Spleen (tissue), 11 donors: ENCODE measurements around the gene EVC2. TPM values are rescaled to one million over a fixed set of nuclear protein-coding genes. Genes with fewer than 3 reads are reported as not detected.

Experiments
- DNase-seq: peaks from one replicate; pipeline ENCODE4 v3.0.0-alpha.2; 2020
- H3K27ac ChIP-seq, 8 donors: fragments of 200-600 bp; sonication (generic) in 7 of 8; 1 replicate in 4 of 8; 2 replicates in 4 of 8; pipeline versions ENCODE4 v1.5.0 to v1.8.0; 2016 to 2021; ENCODE audit warnings: inconsistent platforms in 4 of 8, mild to moderate bottlenecking in 4 of 8, moderate library complexity in 1 of 8
- H3K27me3 ChIP-seq, 7 donors: fragments of 200-600 bp; sonication (generic) in 6 of 7; replicated peaks in 1 of 7; 1 replicate in 4 of 7; 2 replicates in 3 of 7; pipeline versions ENCODE4 v1.5.0 to v1.8.0; 2016 to 2021; ENCODE audit warnings: inconsistent platforms in 3 of 7, mild to moderate bottlenecking in 1 of 7
- H3K36me3 ChIP-seq, 6 donors: fragments of 200-600 bp; sonication (generic) in 5 of 6; 1 replicate in 4 of 6; 2 replicates in 2 of 6; pipeline versions ENCODE4 v1.5.0 to v1.8.0; 2016 to 2021; ENCODE audit warnings: inconsistent platforms in 2 of 6
- H3K4me1 ChIP-seq, 6 donors: fragments of 200-600 bp; sonication (generic) in 5 of 6; 1 replicate in 3 of 6; 2 replicates in 3 of 6; pipeline versions ENCODE4 v1.5.0 to v1.8.0; 2016 to 2021; ENCODE audit warnings: inconsistent platforms in 3 of 6
- H3K4me3 ChIP-seq, 8 donors: fragments of 200-600 bp; sonication (generic) in 7 of 8; 1 replicate in 4 of 8; 2 replicates in 4 of 8; pipeline versions ENCODE4 v1.5.0 to v1.8.0; 2016 to 2021; ENCODE audit warnings: inconsistent platforms in 4 of 8, mild to moderate bottlenecking in 4 of 8, moderate library complexity in 2 of 8
- H3K9me3 ChIP-seq, 8 donors: fragments of 200-600 bp; sonication (generic) in 7 of 8; 1 replicate in 4 of 8; 2 replicates in 4 of 8; pipeline versions ENCODE4 v1.5.0 to v1.8.0; 2016 to 2021; ENCODE audit warnings: inconsistent platforms in 4 of 8
- POLR2A ChIP-seq, 3 donors: fragments of 450-650 bp; IDR thresholded peaks; one replicate each; pipeline ENCODE4 v1.5.1; 2017; ENCODE audit warnings: antibody characterized with exemption in 3 of 3, mild to moderate bottlenecking in 1 of 3
- POLR2AphosphoS5 ChIP-seq, 3 donors: sonication (generic); formaldehyde crosslinking; IDR thresholded peaks; one replicate each; pipeline ENCODE4 v1.5.1; 2017; ENCODE audit warnings: antibody characterized with exemption in 3 of 3
- WGBS, 5 donors: extraction: QIAGEN DNeasy Blood & Tissue Kit in 3 of 5; methylation state at CpG; one replicate each; pipeline versions ENCODE4 v1.1.5 to v1.1.7; 2013 to 2018; 5-methylcytosine and 5-hydroxymethylcytosine counted together
- intact Hi-C: fragments of 100-400 bp; cut with DNase I; formaldehyde crosslinking; loops from one replicate; pipeline ENCODE4 v1.15.0; 2023; ENCODE audit warnings: low total_unique reads
- polyA plus RNA-seq, 3 donors: library from polyadenylated mRNA; stranded (reverse); fragments of 200-250 nt; gene quantifications; one replicate each; pipeline ENCODE4 v1.2.1, GENCODE V29; 2013
- total RNA-seq, 7 donors: library from RNA; depleted of rRNA in 3 of 7; stranded (reverse); fragments of >200 nt in 3 of 7; fragmentation: NEBNext Ultra II Directional in 4 of 7; extraction: Animal tissue kit (Norgen Biotek cat#: 25700) in 4 of 7; gene quantifications; one replicate each; pipeline versions ENCODE4 v1.1.0 to v1.2.1, GENCODE V29; 2016 to 2021
- TF ChIP-seq, protein P1 (sequence below), 11 experiments: fragments of 200-600 bp in 7 of 11; fragments of 450-650 bp in 4 of 11; sonication (generic) in 4 of 11; IDR thresholded peaks in 8 of 11; conservative IDR thresholded peaks in 3 of 11; 1 replicate in 7 of 11; 2 replicates in 4 of 11; pipeline versions ENCODE4 v1.4.0 to v1.8.0; 2016 to 2021; ENCODE audit warnings: antibody characterized with exemption in 11 of 11, inconsistent platforms in 4 of 11, mild to moderate bottlenecking in 1 of 11
- donor health status: healthy with polysubstance abuse.
- donor health status: DM: no; HTN: no; CAD: no; lungs with moderate emphysema.
- donor health status: DM: no; HTN: no; CAD: no.
- donor health status: Bipolar disorder and iron deficiency.
- donor health status: healthy.
- donor health status: DM: no; HTN: no; CAD: no.
- donor health status: DM: yes; HTN: yes; CAD: no.

The EVC2 gene
- total and polyA plus RNA-seq, 10 donors = 0.30 to 4.4 (median 2.6) TPM

DNA sequence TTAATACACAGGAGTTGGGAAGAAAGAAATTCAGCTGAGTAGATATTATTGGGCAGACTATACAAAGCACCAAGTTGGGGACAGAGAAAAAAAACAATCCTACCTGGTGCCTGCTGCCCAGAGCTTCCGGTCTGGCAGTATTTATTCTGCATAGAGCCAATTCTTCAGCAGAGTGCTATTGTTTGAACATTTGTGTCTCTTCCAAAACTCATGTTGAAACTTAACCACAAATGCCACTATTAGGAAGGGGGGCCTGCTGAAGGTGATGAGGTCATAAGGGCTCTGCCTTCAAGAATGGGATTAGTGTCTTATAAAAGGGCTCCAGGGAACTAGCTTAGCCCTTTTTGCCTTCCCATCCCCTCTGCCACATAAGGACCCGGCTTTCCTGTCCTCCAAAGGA is 136.2 kb downstream of the EVC2 start:
- WGBS, 5 donors = 67 to 86% (median 72%) methylated on average over 2 of the region's 2 CpGs

DNA sequence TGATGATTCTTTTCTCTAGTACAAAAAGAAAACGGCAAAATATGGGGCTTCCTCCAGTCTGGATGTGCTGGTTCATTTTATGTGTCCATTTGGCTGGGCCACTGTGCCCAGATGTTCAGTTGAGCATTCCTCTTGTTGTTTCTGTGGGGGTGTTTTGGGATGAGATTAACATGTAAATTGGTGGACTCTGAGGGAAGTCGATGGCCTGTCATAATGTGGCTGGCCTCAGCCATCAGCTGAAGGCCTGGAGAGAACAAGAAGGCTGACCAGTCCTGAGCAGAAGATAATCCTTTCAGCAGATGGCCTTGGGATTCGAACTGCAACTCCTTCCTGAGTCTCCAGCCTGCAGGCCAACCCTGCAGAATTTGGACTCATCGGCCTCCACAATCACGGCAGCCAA is 136.7 kb downstream of the EVC2 start:
- intact Hi-C loops = no loop called here
- Histone ChIP-seq H3K36me3 (peaks cover 0 to 14% (median 0%) of the 10 kb centered on the region in 6 donors), H3K4me1 (no peaks in the 10 kb centered on the region), H3K9me3 (no peaks in the 10 kb centered on the region), H3K27me3 (no peaks in the 10 kb centered on the region), H3K27ac (no peak overlapping the region), H3K4me3 (no peak overlapping the region)
- 79 to 92% (median 82%) methylated on average over 5 of the region's 5 CpGs for WGBS, 5 donors
- DNase-seq = no peak
- TF ChIP-seq POLR2AphosphoS5 (IDR thresholded peaks at IDR 0.05) = no peak
- no peak for TF ChIP-seq POLR2A (IDR thresholded peaks at IDR 0.05)
- TF ChIP-seq, protein P1, sequence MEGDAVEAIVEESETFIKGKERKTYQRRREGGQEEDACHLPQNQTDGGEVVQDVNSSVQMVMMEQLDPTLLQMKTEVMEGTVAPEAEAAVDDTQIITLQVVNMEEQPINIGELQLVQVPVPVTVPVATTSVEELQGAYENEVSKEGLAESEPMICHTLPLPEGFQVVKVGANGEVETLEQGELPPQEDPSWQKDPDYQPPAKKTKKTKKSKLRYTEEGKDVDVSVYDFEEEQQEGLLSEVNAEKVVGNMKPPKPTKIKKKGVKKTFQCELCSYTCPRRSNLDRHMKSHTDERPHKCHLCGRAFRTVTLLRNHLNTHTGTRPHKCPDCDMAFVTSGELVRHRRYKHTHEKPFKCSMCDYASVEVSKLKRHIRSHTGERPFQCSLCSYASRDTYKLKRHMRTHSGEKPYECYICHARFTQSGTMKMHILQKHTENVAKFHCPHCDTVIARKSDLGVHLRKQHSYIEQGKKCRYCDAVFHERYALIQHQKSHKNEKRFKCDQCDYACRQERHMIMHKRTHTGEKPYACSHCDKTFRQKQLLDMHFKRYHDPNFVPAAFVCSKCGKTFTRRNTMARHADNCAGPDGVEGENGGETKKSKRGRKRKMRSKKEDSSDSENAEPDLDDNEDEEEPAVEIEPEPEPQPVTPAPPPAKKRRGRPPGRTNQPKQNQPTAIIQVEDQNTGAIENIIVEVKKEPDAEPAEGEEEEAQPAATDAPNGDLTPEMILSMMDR (IDR thresholded peaks at IDR 0.05 in 8 of 11, conservative IDR thresholded peaks at IDR 0.05 in 3 of 11) = no peak

More for the DNA sequence above, 136.2 kb downstream of the EVC2 start:
- H3K27me3 ChIP-seq = no peaks in the 10 kb centered on the region
- no peak overlapping the region for H3K27ac ChIP-seq
- peaks cover 0 to 14% (median 0%) of the 10 kb centered on the region in 6 donors for H3K36me3 ChIP-seq
- H3K4me1 ChIP-seq = no peaks in the 10 kb centered on the region
- DNase-seq = no peak
- no peaks in the 10 kb centered on the region for H3K9me3 ChIP-seq
- no peak for TF ChIP-seq POLR2AphosphoS5 (IDR thresholded peaks at IDR 0.05)
- TF ChIP-seq POLR2A (IDR thresholded peaks at IDR 0.05) = no peak
- TF ChIP-seq, protein P1 (IDR thresholded peaks at IDR 0.05 in 8 of 11, conservative IDR thresholded peaks at IDR 0.05 in 3 of 11) = no peak
- intact Hi-C loops = no loop called here
- no peak overlapping the region for H3K4me3 ChIP-seq

DNA sequence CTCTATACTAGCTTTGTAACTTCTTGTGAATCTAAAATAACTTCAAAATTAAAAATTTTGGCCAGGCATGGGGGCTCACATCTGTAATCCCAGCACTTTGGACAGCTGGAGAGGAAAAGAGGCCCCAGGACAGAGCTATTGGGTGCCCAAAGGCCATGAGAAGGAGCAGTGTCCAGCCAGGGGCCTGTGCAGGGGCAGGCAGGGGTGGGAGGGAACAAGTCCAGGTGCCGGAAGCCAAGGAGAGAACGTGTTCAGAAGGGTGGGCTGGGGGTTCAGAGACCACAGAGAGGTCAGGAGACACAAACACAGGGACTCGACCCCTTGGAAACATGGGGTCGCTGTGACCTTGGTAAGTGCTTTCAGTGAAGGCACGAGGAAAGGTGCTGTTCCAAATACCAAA is 138.9 kb downstream of the EVC2 start:
- intact Hi-C loops = no loop called here
- no peaks in the 10 kb centered on the region for H3K9me3 ChIP-seq
- no peak for DNase-seq
- H3K4me1 ChIP-seq = no peaks in the 10 kb centered on the region
- no peak overlapping the region for H3K27ac ChIP-seq
- no peak overlapping the region for H3K4me3 ChIP-seq
- H3K27me3 ChIP-seq = no peaks in the 10 kb centered on the region
- peaks cover 0 to 35% (median 0%) of the 10 kb centered on the region in 6 donors for H3K36me3 ChIP-seq
- TF ChIP-seq POLR2A (IDR thresholded peaks at IDR 0.05) = no peak
- TF ChIP-seq, protein P1 (IDR thresholded peaks at IDR 0.05 in 8 of 11, conservative IDR thresholded peaks at IDR 0.05 in 3 of 11) = no peak
- no peak for TF ChIP-seq POLR2AphosphoS5 (IDR thresholded peaks at IDR 0.05)
- WGBS, 5 donors = 81 to 92% (median 86%) methylated on average over 5 of the region's 5 CpGs

DNA sequence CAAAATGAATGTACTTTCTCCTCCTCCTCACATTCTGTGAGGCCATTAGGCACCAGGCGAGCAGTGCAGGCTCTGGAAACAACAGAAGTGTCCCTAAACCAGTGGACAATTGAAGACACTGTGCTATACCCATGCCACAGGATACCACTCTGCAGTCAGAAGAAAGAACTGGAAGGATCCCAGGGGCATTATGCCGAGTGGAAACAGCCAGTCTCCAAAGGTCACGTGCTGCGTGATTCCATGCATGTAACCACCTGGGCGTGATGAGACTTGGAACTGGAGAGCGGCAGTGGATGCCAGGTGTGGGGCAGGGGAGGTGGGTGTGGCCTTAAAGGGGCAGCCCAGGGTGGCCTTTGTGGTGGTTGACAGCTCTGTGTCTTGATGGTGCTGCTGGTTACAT is 139.4 kb downstream of the EVC2 start:
- WGBS, 5 donors = 88 to 95% (median 92%) methylated on average over 6 of the region's 6 CpGs
- TF ChIP-seq POLR2AphosphoS5 (IDR thresholded peaks at IDR 0.05) (no peak), POLR2A (IDR thresholded peaks at IDR 0.05) (no peak)
- TF ChIP-seq, protein P1 (IDR thresholded peaks at IDR 0.05 in 8 of 11, conservative IDR thresholded peaks at IDR 0.05 in 3 of 11) = no peak
- Histone ChIP-seq H3K4me3 (no peak overlapping the region), H3K27ac (no peak overlapping the region), H3K4me1 (no peaks in the 10 kb centered on the region), H3K27me3 (no peaks in the 10 kb centered on the region), H3K9me3 (no peaks in the 10 kb centered on the region), H3K36me3 (peaks cover 0 to 30% (median 0%) of the 10 kb centered on the region in 6 donors)
- intact Hi-C loops = no loop called here
- no peak for DNase-seq
